SH-SY5Y (cell line): ENCODE data around the gene INTS11.

Experiments
- GATA2 ChIP-seq: IDR thresholded peaks from 2 replicates; pipeline ENCODE4 v1.6.1; 2011; ENCODE audit warnings: mild to moderate bottlenecking, low read depth, low read length
- GATA3 ChIP-seq: IDR thresholded peaks from 2 replicates; pipeline ENCODE4 v1.6.1; 2011; ENCODE audit warnings: low read depth, mild to moderate bottlenecking, low read length, moderate library complexity

- no peak for TF ChIP-seq GATA2
- no peak for TF ChIP-seq GATA3
These were observed 13.8 kb upstream of the INTS11 start for GRCh38 chr1:1338278-1338677.
